D721Med (cell line): Measurements from ENCODE around the gene ABHD17B.
"Not testable (repeated sequence)": the region's sequence is repeated elsewhere in the genome, so short reads cannot be mapped to it uniquely, and the experiment has no call there.

Source experiments
- DNase-seq: peaks from one replicate; pipeline ENCODE4 v3.0.0; 2011; ENCODE audit warnings: low spot score; ENCODE audit not compliant: insufficient read length
- FAIRE-seq: peaks from 2 replicates; lab custom pipeline; 2011; peaks lifted over from hg19 to GRCh38; lab: Jason Lieb, UNC
- CTCF ChIP-seq: IDR thresholded peaks from 2 replicates; pipeline ENCODE4 v1.5.1; 2012; ENCODE audit warnings: mild to moderate bottlenecking, control low read depth; ENCODE audit not compliant: insufficient read depth; ENCODE audit errors: missing control alignments

ABHD17B gene

GRCh38 chr9:71901695-71902597 lies 9.0 kb downstream of the ABHD17B start:
- FAIRE-seq = peak; percentile 35
- no peak for DNase-seq
- no peak for TF ChIP-seq CTCF

DNA sequence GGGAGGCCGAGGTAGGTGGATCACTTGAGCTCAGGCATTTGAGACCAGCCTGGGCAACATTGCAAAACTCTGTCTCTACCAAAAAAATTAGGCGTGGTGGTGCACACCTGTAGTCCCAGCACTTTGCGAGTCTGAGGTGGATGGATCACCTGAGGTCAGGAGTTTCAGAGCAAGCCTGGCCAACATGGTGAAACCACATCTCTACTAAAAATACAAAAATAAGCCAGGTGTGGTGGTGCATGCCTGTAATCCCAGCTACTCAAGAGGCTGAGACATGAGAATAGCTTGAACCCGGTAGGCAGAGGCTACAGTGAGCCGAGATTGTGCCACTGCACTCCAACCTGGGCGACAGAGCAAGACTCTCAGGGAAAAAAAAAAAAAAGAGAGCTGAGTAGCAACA lies 12.2 kb downstream of the ABHD17B start:
- not testable (repeated sequence) for FAIRE-seq, DNase-seq

DNA sequence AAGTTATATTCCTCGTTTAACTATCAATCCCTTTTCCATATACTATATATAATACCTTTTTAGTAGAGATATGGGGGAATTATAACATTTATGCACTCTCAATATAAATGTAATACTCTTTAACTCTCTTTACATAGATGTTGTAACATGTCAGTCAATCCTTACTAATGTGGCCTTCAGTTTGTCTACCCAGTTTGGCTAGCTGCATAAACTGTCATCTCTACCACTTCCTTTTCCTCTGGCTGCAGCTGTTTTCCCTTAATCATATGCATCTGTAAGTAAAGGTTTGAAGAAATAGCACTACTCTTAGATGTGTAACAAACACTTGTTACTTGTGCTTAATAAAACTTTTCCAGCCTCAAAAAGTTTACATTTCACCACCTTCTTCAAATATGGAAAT lies 13.4 kb downstream of the ABHD17B start:
- FAIRE-seq (no peak), DNase-seq (no peak)
- TF ChIP-seq CTCF = no peak

DNA sequence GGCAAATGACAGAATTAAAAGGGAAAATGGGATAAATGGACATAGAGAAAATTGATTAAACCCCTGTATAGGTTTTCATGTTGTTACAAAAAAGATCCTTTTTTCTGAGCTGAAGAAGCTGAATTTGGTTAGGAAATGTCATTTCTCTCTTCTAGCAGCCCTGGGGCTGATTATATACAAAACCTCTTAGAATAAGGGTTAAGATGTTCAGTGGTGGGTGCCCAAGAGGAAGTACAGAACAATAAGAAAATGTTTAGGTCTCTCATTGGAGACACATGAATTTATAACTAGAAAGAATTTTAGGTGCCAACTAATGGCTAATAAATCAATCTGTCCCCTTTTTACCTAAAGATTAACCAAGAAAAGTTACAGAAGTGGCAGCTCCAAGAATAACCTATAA lies 14.2 kb downstream of the ABHD17B start:
- no peak for TF ChIP-seq CTCF
- no peak for FAIRE-seq
- DNase-seq = no peak

DNA sequence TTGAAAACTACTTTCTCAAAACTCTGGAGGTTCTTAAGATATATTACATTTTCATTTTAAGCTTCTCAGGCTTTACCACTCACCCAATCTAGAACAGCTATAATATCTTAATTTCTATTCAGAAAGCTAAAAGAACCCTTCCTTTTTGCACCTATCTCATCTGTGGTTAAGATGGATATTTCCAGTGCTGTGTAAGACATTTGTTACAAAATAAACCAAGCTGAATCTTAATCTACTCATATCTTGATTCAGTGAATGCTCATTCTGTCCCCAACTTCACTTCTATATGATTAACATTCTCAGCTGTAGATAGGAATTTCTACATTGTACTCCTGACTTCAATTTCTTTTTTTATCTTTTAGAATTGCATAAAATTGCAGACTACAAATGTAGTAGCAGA lies 15.0 kb downstream of the ABHD17B start:
- DNase-seq (no peak), FAIRE-seq (no peak)
- no peak for TF ChIP-seq CTCF

GRCh38 chr9:71895117-71895516 lies 15.9 kb downstream of the ABHD17B start:
- no peak for FAIRE-seq
- TF ChIP-seq CTCF = no peak
- DNase-seq = no peak

GRCh38 chr9:71891557-71892189 lies 19.3 kb downstream of the ABHD17B start:
- FAIRE-seq = no peak
- no peak for TF ChIP-seq CTCF
- no peak for DNase-seq
